Cardiac fibroblast (primary cell): ENCODE measurements around the gene ANKS6.

Source experiments
- DNase-seq, 2 donors: peaks; one replicate each; pipeline versions ENCODE4 v3.0.0 to v3.0.0-alpha.2; 2010; ENCODE audit warnings: low read depth in 2 of 2
- H3K4me3 ChIP-seq, 2 donors: replicated peaks in 1 of 2; 1 replicate in 1 of 2; 2 replicates in 1 of 2; pipeline ENCODE4 v1.5.1; 2011; ENCODE audit warnings: low read depth in 2 of 2, low read length in 2 of 2, mild to moderate bottlenecking in 2 of 2, moderate library complexity in 1 of 2
- CTCF ChIP-seq: IDR thresholded peaks from one replicate; pipeline ENCODE4 v1.5.1; 2011; ENCODE audit warnings: low read depth, mild to moderate bottlenecking, low read length, inconsistent platforms

ANKS6 gene

GRCh38 chr9:98796364-98797101 is at the start of gene ANKS6:
ANKS6 (minus strand) TSS chr9:98796555; CDS start chr9:98796491, 64 bp downstream.
- TF ChIP-seq CTCF, result no peak
- H3K4me3 ChIP-seq, result peak within 1 kb of the TSS; percentile 59 to 69
- DNase-seq, result peak; percentile 70 to 78

GRCh38 chr9:98846081-98846480 is 49.7 kb upstream of the ANKS6 start:
- TF ChIP-seq CTCF, result no peak
- no peak overlapping the region for H3K4me3 ChIP-seq
- no peak for DNase-seq

- no peak for TF ChIP-seq CTCF
- H3K4me3 ChIP-seq, result no peak overlapping the region
- no peak for DNase-seq
Measured at GRCh38 chr9:98842510-98842909, 46.2 kb upstream of the ANKS6 start.

GRCh38 chr9:98839724-98840123 is 43.4 kb upstream of the ANKS6 start:
- no peak for TF ChIP-seq CTCF

GRCh38 chr9:98838868-98839565 is 42.7 kb upstream of the ANKS6 start:
- no peak overlapping the region for H3K4me3 ChIP-seq
- TF ChIP-seq CTCF, result no peak
- DNase-seq, result no peak

More at GRCh38 chr9:98839724-98840123, 43.4 kb upstream of the ANKS6 start:
- no peak overlapping the region for H3K4me3 ChIP-seq
- DNase-seq, result no peak

- no peak for DNase-seq
- no peak overlapping the region for H3K4me3 ChIP-seq
- TF ChIP-seq CTCF, result no peak
Measured at GRCh38 chr9:98838155-98838867, 42.0 kb upstream of the ANKS6 start.
